HG02885 (cell line): ENCODE data around the gene GBX1.

Experiments
- ATAC-seq: cut with Tn5 transposase; IDR thresholded peaks from one replicate; pipeline ENCODE4 v1.9.1; 2021; ENCODE audit warnings: mild to moderate bottlenecking; ENCODE audit not compliant: unreplicated experiment, poor library complexity

Gene GBX1

DNA sequence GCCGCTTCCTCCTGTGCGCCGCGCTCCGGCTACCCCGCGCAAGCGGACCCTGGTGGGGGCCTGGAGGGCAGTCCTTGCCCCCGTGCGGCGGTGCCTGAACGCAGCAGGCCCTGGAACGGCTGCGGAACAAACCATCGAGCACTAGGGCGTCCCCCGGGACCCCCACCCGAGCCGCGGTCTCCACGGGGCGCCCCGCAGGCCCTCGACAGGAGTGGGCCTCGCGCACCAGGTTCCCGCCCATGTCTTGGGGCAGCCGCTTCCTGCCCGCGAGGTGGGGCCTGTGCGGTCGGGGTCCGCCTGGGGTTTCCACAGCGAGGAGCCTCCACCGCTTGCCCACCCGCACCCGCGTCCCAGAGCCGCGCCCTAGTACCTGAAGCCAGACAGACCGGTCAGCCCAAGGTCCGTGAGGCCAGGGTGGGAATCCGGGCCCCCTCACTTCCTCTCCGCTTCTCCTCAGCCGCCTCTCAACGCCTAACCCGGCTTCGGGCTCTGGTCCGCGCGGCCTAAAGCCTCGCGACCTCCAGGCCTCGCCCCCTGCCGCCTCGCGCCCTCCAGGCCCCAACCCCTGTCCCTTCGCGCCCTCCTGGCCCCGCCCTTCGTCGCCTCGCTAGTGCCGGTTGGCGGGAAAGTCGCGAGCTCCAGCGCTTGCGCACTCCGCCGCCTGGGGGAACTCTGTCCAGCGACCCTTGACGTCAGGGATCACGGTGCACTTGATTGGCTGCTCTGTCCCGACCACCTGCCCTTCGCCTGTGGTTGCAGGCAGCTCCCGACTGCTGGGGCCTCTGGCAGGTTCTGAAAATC lies 7.0 kb upstream of the GBX1 start:
- ATAC-seq: no peak

DNA sequence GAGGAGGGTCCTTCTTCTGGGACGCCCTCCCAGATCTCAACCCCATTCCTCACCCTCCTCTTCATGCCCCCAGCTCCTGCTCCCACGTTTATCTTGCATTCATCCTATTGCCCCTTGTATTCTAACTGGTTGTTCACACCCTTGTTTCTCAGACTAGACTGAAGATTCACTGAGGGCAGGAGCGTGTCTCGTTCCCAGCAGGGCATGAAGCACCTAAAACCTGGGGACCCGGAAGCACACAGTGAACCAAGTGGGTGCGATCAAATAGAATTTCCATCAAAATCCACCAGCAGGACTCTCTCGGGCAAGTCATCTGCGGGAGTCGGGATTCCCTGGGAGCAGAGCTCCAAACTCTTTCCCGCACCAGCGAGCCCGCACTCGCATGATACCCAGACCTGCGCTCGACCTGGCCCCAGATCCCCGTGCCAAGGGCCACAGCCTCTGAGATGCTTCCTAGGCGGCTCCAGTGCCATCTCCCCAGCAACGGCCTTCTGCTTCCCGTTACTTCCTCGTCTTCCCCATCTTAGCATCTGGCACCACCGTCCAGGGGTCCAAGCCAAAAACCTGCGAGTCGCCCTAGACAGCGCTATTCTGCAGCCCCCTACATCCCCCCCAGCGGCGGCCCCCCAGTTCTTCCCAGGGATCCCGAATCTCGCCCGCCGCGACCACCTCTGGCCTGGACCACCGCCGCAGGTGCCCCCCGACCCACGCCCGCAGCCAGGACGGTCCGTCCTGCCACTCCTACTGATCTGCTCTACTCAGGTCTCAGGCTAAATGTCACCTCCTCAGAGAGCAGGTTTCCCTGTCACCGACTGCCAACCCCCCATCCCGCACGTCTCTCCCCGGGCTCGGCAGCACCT lies 6.1 kb upstream of the GBX1 start:
- ATAC-seq: no peak

DNA sequence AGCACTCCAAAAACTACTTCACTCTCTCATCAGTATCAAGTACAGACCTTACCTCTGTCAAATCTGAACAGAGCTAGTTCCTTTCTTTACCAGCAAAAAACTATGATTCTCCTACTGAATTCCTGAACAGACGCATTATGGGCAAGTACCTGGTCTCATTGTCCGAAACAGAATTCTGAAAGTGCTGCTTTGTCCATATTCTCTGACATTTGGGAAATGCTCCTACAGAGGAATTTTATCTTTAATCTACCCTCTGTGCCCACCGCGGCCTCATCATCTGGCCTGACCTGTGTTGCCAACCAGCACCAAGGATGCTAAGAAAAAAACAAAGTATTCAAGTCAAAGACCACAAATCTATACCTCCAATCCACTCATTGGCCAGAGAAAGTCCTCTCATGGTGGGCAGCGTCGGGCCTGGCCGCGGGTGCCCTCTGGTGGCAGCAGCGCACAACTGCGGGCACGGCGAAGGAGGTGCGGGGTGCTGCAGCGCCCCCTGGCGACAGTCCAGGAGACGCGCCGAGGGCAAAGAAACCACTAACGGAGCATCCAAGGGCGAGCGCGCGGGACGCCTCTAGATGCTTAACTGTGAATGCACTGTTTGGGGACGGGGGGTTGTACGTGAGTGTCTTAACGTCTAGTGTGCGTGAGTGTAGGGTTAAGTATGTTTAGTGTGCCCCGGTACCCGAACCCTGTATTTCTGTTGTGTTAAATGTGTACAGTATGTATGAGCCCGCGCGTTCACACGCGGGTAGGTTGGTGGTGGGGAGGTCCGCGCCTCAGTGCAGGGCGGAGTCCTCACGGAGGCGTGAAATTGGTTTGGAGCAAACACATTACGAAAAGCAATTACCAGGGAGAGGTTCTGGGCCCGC lies 5.0 kb upstream of the GBX1 start:
- peak; percentile 77 for ATAC-seq

DNA sequence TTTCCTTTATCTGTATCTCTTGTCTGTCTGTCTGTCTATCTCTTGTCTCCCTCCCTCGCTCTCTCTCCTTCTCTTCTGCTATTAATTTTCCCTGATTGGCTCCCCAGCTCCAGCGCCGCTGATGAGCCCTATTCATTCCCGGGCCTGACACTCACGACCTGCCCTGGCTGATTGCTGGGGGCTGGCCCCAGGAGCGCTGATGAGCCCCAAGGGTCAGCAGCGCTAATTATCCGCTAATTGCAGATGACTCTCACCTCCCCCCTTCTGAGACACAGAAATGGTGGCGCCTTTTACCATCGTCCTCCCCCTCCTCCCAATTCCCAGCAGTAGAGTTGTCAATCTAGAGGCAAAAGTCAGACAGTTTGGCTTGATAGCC lies 1.3 kb upstream of the GBX1 start:
- no peak for ATAC-seq

DNA sequence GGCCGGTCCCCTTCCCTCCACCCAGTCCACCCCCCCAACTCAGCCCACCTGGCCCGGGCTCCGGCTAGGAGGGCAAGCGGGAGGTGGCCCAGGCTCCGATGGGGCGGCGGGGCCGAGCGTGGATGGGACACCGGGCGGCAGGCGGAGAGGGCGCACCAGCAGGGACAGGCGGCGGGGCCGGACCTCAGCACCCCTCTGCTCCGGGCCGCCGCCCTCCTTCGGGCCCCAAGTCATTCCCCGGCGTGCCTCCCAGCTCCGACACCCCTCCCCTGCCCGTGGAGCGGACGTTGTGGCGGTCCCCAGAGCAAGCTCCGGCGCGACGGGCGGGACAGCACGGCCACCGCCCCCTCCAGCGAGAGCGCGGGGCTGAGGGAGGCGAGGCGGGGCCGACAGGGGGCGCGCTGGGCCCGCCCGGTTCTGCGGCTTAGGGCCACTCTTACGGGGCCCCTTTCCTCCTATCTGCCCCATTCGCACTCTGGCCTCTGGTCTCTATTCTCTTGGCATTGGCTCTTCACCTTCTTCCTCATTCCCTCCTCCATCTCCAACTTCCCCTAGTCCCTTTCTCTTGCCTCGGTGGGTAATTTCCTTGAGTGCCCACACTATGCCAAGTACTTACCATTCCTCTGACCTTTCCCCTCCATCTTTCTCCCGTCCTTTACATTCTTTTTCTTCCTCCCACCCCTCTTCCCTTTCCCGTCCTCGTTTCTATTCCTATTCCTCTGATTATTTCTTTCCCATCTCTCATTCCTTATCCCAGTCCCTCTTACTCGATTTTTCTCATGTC lies 701 bp upstream of the GBX1 start:
- no peak for ATAC-seq

DNA sequence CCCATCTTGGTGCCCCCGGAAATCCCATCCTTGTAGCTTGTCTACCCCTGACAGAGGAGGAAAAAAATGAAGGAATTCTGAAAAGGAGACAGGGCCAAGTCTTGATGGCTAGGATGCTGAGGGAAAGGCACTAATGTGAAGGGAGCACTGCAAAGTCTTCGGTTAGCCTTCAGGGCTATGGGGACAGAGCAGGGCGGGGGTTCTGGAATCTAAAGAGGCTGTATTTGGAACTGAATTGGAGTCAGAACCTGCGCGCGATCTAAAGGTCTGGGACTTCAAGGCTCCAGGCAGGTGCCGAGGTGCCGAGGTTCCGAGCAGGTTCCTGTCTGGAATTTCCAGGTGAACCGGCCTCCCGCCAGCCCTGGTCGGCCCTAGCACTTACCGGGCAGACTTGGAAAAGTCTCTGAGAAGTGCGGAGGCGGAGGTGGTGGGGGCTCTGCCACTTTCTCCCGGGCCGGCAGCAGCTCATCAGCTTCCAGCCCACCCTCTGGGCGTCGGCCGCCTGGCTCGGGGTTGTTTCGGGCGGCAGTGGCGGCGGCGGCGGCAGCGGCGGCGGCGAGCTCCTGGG lies 781 bp downstream of the GBX1 start:
- no peak for ATAC-seq

DNA sequence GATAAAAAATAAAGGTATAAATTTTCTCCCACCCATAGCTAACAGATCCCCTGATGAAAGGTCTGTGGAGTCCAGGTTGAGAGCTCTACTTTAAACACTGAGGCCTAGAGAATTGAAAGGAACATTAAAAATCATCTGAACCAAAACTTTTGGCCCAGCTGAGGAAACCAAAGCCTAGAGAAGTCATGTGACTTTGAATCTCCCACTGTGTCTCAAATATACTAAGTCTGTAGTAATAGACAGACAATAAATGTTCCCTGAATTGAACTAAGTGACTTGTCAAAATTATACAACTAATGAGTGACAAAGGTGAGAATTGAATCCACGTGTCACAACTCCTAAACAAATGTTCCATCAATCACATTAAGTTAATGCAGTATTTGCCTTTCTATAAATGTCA lies 5.7 kb downstream of the GBX1 start:
- no peak for ATAC-seq

DNA sequence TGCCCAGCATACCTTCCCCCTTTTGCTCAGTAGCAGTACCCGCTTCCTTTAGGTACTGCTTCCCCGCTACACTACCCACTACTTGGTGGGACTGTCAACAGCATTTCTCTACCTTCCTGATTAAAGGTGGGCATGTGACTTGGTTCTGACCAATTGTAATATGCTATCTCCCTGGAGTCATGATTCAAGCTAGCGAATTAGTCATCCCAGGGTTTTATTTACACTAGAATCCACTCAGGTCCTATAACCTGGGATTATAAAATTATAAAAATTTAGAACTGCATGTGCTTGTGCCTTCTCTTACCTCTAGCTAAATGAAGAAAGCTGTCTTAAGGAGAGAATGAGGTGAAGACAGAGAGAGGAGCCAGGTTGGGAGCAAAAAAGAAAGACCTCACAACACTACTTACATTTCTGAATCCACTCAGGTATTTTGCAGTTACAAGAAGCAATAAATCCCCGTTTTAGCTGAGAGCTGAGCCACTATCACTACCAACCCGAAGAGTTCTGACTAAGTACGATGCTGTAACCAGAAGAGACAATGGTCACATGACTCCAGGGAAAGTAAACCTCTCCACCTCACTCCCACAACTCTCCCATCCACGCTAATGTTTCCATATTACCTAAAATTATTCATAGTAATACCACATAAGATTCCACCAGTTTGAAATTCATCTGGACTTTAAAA lies 9.7 kb downstream of the GBX1 start:
- ATAC-seq: no peak

DNA sequence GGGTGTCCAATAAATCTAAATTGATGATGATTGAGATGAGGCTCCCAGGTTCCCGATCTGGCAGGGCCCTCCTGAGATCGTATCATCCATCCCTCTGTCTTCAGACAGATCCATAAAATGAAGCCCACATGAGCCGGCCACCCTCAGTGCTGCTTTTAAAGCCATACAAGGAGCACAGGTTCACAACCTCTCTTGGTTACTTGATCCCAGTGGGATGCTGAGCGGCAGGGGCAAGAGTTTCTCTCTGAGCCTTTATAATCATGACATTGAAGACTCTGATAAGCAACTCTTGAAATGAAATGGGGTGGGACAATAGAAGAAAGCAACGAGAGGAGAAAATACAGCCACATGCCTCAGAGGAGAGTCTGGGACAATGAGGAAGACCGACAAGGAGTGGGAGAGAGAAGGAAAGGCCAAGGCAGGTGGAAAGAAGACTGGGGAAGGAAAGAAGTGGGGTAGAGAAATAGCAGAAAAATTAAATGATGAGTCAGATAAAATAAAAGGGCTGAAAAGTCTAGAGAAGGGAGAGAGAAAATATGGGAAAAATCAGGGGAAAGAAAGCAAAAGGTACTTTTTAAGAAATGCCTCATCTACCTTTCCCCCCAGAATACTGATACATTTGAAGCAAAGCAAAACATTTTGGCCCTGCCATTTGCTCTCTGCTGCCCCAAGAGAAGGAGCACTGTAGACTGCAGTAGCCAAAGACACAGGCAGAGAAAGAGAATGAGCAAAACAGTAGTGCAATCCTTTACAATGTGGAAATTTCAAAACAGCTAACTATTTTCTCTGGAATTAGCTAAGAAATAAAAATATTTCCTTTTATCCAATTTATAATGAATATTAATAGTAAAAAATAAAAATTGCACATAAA lies 14.6 kb downstream of the GBX1 start:
- no peak for ATAC-seq

DNA sequence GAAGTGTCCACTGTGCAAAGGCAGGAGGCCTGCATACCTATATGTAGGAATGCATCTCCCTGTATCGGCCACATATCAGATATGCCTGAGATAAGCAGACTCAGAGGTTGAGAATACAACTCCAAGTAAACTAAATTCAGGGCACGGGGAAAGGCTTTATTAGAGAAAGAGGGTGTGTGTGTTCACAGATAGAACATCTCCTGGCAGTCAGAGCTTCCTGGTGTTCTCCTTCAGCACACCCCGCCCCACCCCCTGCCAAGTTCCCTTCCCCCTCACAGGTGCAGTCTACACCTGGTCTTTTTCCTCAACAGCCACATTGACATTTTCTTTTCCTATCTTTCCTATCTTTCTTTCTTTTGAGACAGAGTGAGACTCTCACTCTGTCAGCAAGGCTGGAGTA lies 17.1 kb downstream of the GBX1 start:
- ATAC-seq: no peak

DNA sequence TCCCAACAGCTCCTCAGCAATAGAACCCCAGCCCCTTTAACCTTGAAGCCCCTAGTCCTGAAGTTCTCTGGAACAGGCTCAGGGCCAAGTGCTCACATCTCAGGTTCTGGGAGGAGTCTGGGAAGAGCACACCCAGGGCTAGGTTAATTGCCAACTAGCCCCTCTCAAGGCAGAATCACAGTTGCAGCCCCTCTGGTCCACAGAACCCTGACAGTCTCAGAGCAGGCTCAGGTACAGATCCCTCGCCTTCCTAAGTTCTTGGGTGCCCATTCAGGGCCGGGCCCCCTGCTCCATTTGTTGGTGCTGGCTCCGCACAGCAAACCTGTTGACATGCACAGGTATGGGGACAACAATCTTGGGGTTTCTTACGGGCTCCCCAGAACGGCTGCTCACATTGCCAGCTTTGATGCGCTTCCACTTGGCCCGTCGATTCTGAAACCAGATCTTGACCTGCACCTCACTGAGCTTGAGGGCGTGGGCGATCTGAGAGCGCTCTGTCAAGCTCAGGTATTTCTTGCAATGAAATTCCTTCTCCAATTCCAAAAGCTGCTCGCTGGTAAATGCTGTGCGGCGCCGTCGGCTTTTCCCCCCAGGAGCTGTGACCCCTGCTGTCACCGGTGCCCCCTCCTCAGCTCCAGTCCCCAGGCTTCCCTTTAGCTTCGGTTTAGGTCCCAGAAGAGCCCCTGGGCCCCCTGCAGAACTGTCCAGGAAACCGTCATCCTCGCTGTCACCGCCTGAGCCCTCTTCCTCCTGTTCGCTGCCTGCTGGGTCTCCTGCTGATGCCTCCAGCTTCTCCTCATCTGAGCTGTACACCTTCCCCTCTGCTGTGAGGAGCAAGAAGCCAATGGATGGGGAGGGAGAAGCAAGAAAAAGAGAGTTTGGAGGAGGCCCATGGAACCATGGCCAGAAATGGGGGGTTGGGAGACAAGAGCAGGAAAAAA lies 18.9 kb downstream of the GBX1 start:
- no peak for ATAC-seq

DNA sequence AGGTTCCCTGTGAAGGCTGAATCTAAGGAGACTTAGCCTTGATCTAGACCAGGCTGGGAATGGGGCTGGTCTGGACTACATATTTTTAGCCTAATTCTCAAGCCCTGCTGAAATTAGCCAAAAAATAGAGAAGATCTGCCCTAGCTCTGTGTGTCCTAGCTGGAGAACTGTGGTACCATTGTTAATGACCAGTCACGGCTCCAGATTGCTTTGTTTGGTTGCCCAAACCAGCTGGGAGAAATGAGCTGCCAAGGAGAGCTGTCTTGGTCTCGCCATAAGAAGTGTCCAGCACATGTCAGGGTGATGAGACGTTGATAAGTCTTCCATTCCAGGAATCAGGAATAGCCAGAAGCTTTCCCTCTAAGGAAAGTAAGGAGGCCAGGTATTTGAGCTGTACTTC lies 20.7 kb downstream of the GBX1 start:
- ATAC-seq: no peak

DNA sequence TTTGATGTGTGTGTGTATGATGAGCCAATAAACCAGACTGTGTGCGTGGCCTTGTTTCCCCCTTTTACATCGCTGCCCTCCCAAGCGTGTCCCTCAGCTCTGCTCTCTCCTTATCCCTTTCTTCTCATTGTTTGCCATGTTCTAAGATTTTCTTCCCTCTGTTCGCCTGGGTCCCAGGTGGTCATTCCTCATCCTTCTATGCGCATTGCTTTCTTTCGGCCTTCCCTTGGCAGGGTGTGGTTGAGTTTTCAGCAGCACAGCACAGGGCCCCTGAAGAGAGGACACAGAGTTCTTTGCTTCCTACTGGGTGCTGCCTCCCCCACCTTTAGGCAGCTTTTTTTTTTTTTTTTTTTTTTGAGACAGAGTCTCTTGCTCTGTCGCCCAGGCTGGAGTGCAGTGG lies 23.1 kb downstream of the GBX1 start:
- ATAC-seq: no peak

DNA sequence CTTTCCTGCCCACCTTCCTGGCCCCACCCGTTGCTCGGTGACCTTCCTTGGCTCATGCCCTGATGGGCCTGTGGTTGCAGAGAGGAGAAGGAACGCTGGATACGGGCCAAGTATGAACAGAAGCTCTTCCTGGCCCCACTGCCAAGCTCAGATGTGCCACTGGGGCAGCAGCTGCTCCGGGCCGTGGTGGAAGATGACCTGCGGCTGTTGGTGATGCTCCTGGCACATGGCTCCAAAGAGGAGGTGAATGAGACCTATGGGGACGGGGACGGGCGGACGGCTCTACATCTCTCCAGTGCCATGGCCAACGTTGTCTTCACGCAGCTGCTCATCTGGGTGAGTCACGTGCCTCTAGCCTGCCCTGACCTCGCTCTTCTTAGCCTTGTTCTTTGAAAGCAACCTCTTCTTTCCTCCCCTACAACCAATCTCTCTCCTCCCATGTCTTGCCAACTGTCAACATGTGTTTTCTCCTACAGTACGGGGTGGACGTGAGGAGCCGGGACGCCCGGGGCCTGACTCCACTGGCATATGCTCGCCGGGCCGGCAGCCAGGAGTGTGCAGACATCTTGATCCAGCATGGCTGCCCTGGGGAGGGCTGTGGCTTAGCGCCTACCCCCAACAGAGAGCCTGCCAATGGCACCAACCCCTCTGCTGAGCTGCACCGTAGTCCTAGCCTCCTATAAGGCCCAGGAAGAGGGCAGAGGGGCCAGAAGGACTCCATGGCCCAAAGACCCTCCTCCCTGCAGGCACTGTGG lies 24.1 kb downstream of the GBX1 start:
- no peak for ATAC-seq

DNA sequence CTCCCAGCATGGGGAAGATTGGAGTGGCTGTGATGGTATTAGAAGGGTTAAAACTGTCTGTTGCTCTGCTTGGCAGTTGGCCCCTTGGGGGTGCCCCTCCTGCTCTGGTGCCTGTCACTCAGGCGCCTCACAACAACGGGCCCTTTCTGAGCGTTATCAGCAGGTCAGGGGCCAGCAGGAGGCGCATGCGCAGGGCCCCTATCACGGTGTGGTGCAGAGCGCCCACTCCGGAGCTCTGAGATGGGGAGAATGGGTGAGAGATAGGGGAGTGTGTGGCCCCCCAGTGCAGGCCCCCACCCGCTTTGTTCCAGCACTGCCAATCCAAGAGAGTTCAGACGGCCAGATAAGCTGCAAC lies 24.8 kb downstream of the GBX1 start:
- no peak for ATAC-seq

DNA sequence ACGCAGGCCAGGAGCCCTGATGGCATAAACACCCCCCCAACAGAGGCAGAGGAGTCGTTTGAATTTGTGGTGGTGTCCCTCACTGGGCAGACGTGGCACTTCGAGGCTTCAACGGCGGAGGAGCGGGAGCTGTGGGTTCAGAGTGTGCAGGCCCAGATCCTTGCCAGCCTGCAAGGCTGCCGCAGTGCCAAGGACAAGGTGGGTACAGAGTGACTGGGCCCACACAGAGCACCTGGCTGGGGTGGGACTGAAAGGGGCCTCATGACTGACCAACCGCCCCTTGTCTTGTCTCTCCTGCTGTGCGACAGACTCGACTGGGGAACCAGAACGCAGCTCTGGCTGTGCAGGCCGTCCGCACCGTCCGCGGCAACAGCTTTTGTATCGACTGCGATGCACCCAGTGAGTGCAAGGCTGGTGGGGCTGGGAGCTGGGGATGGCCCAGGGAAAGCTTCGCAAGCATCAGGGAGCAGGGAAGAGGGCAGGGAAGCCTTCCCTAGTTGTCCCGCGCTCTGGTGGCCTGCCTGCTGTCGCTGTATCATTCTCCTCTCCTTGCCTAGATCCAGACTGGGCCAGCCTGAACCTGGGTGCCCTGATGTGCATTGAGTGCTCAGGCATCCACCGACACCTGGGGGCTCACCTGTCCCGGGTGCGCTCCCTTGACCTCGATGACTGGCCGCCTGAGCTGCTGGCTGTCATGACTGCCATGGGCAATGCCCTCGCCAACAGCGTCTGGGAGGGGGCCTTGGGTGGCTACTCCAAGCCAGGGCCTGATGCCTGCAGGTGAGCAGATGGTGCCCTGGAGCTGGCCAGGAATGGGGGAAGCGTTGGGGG lies 25.4 kb downstream of the GBX1 start:
- no peak for ATAC-seq
